Gastroesophageal sphincter (tissue), 4 donors: ENCODE measurements around the gene WDR33. TPM values are rescaled to one million over a fixed set of nuclear protein-coding genes. Genes with fewer than 3 reads are reported as not detected.

Source experiments
- ATAC-seq: fragments of 150-250 bp; one replicate; pipeline ENCODE4 v1.9.1; 2016; ENCODE audit warnings: mild to moderate bottlenecking, moderate library complexity
- H3K27ac ChIP-seq, 4 donors: fragments of 200-600 bp; sonication (generic) in 3 of 4; 1 replicate in 3 of 4; 2 replicates in 1 of 4; pipeline ENCODE4 v1.5.1; 2016 to 2019
- H3K27me3 ChIP-seq: fragments of 200-600 bp; sonication (generic); one replicate; pipeline ENCODE4 v1.5.1; 2019
- H3K36me3 ChIP-seq, 2 donors: fragments of 200-600 bp; sonication (generic); one replicate each; pipeline ENCODE4 v1.5.1; 2019; ENCODE audit warnings: control low read depth in 1 of 2
- H3K4me1 ChIP-seq, 3 donors: fragments of 200-600 bp; sonication (generic); 1 replicate in 2 of 3; 2 replicates in 1 of 3; pipeline ENCODE4 v1.5.1; 2016 to 2019; ENCODE audit warnings: control low read depth in 2 of 3
- H3K4me3 ChIP-seq, 2 donors: fragments of 200-600 bp; sonication (generic); one replicate each; pipeline ENCODE4 v1.5.1; 2019; ENCODE audit warnings: mild to moderate bottlenecking in 1 of 2, moderate library complexity in 1 of 2
- H3K9me3 ChIP-seq, 3 donors: fragments of 200-600 bp; sonication (generic); one replicate each; pipeline ENCODE4 v1.5.1; 2017 to 2019; ENCODE audit warnings: control low read depth in 2 of 3
- CTCF ChIP-seq, 4 experiments: fragments of 200-600 bp in 2 of 4; fragments of 450-650 bp in 2 of 4; sonication (generic) in 1 of 4; IDR thresholded peaks; one replicate each; pipeline ENCODE4 v1.5.1; 2017 to 2019; ENCODE audit warnings: antibody characterized with exemption in 4 of 4, mild to moderate bottlenecking in 2 of 4, moderate library complexity in 2 of 4
- EP300 ChIP-seq: sonication (generic); formaldehyde crosslinking; IDR thresholded peaks from one replicate; pipeline ENCODE4 v1.6.1; 2017; ENCODE audit warnings: antibody characterized with exemption, mild to moderate bottlenecking
- POLR2A ChIP-seq, 2 donors: fragments of 450-650 bp; IDR thresholded peaks; one replicate each; pipeline ENCODE4 v1.6.1; 2017; ENCODE audit warnings: antibody characterized with exemption in 2 of 2, mild to moderate bottlenecking in 2 of 2, moderate library complexity in 1 of 2
- POLR2AphosphoS5 ChIP-seq: sonication (generic); formaldehyde crosslinking; IDR thresholded peaks from one replicate; pipeline ENCODE4 v1.6.1; 2017; ENCODE audit warnings: antibody characterized with exemption
- WGBS, 2 donors: methylation state at CpG; one replicate each; pipeline ENCODE4 v1.1.5; 2018; ENCODE audit warnings: low coverage in 1 of 2; 5-methylcytosine and 5-hydroxymethylcytosine counted together
- total RNA-seq, 4 donors: library from RNA; depleted of rRNA; stranded (reverse); fragments of >200 nt; gene quantifications; one replicate each; pipeline ENCODE4 v1.1.0, GENCODE V29; 2016

The WDR33 gene
- total RNA-seq, 4 donors from 2014 or later: 34.9 to 64.6 (median 43.2) TPM

DNA sequence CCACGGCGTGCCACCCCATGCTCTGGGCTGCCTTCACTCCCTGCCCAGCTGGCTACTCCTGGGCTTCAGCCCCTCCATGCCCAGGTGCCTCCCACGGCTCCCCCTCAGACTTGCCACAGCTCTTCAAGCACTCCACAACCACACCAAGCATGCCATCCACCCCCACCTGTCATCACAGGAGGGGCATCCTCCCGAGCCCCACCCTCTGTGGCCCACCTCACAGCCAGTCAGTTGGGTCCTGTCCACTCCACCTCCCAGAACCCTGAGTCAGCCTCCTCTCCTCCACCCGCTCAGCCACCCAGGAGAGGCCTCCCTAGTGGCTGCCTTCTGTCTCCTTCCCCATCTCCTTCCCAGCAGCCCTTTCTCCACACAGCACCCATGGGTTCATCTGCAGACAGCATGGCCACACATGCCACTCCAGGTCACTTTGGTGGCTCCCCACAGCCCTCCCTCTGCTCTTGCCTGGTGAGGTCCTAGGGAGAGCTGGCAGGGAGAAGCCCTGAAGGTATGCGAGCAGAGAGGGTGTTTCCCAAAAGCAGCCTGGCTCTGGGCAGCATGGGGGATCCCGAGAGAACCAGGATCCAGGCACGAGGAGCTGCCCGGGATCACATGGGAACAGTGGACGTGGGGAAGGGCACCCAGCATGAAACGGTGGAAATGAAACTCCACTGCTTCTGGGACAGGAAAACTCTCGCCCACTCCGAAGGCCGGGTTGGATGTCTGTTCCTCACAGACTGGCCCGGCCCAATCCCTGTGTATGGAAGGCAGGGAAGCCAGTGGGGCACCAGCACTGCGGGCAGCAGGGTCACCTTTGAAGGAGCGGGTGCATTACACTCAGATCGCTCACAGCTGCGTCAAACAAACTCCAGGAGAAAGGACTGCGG is 138.4 kb downstream of the WDR33 start:
- Histone ChIP-seq H3K4me1 (peaks cover 0 to 78% (median 12%) of the 10 kb centered on the region in 3 donors), H3K4me3 (peak overlapping the region; percentile 93 to 94), H3K27me3 (no peaks in the 10 kb centered on the region), H3K9me3 (no peaks in the 10 kb centered on the region), H3K27ac (peak overlapping the region; percentile 98 to 99 (median 98)), H3K36me3 (no peaks in the 10 kb centered on the region)
- 15 to 74% methylated on average over 3 to 11 of the region's 20 CpGs for WGBS, 2 donors
- peak; percentile 6 for ATAC-seq
- TF ChIP-seq POLR2AphosphoS5 (peak; percentile 5), EP300 (no peak), POLR2A (IDR thresholded peaks at IDR 0.05) (peak in 1 of 2 donors; percentile 23)

DNA sequence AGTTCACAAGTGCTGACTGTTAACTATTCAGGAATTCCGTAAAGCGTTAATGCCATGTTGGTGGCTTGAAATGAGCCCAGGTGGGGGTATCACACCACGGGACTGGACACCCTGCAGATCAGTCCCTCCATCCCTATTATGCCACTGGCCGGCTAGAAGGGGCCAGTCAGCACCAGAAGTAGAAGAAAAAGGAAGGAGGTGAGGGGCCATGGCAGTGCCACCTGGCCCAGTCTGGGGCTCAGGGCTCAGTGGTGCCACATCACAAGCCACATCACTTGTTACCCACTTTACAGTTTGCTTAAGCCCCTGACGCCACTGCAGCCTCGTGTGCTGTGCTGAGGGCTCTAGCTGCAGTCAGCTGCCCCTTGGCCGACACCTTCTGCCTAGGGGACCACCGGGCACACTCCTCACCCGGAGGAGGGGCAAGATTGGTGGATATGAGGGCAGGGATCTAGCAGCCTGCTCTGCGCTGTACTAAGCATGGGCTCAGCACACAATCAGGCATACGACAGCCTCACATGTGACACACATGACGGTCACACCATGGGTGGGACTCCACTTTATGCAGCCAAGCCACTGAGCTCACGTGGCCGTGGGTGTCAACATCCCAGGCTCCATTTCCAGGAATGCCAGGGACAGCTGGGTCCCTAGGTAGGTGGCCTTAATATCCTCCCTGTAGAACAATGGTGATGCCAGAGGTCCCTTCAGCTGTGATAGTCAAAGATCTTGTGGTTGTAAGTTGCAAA is 139.2 kb downstream of the WDR33 start:
- no peak for ATAC-seq
- Histone ChIP-seq H3K9me3 (no peaks in the 10 kb centered on the region), H3K4me3 (peak overlapping the region in 1 of 2 donors; percentile 93), H3K27ac (peak overlapping the region; percentile 98 to 99 (median 98)), H3K4me1 (peaks cover 0 to 74% (median 11%) of the 10 kb centered on the region in 3 donors), H3K27me3 (no peaks in the 10 kb centered on the region), H3K36me3 (no peaks in the 10 kb centered on the region)
- WGBS, 2 donors: 40 to 42% methylated on average over 2 of the region's 14 CpGs
- TF ChIP-seq POLR2A (IDR thresholded peaks at IDR 0.05): no peak
- TF ChIP-seq POLR2AphosphoS5: no peak
- TF ChIP-seq EP300: no peak
- no peak for TF ChIP-seq CTCF (IDR thresholded peaks at IDR 0.05)

- Histone ChIP-seq H3K27ac (peak overlapping the region; percentile 51 to 98 (median 88)), H3K9me3 (no peaks in the 10 kb centered on the region), H3K4me3 (peak overlapping the region in 1 of 2 donors; percentile 93), H3K27me3 (no peaks in the 10 kb centered on the region), H3K4me1 (peaks cover 2 to 74% (median 9%) of the 10 kb centered on the region in 3 donors), H3K36me3 (no peaks in the 10 kb centered on the region)
- ATAC-seq: no peak
- 64 to 100% methylated on average over 1 to 5 of the region's 5 CpGs for WGBS, 2 donors
- TF ChIP-seq POLR2A (IDR thresholded peaks at IDR 0.05): no peak
- TF ChIP-seq POLR2AphosphoS5: no peak
- TF ChIP-seq CTCF (IDR thresholded peaks at IDR 0.05): no peak
Measured at GRCh38 chr2:127670957-127671290, 140.0 kb downstream of the WDR33 start.

- 42 to 53% methylated on average over 4 to 7 of the region's 10 CpGs for WGBS, 2 donors
- H3K27ac ChIP-seq: peak overlapping the region; percentile 51 to 98 (median 88)
- ATAC-seq: no peak
- no peaks in the 10 kb centered on the region for H3K36me3 ChIP-seq
- TF ChIP-seq POLR2AphosphoS5 (no peak), CTCF (IDR thresholded peaks at IDR 0.05) (no peak), EP300 (no peak), POLR2A (IDR thresholded peaks at IDR 0.05) (no peak)
- H3K9me3 ChIP-seq: no peaks in the 10 kb centered on the region
- peaks cover 3 to 75% (median 16%) of the 10 kb centered on the region in 3 donors for H3K4me1 ChIP-seq
- H3K4me3 ChIP-seq: peak overlapping the region in 1 of 2 donors; percentile 93
- no peaks in the 10 kb centered on the region for H3K27me3 ChIP-seq
Measured at GRCh38 chr2:127670055-127670956, 140.7 kb downstream of the WDR33 start.

- Histone ChIP-seq H3K9me3 (no peaks in the 10 kb centered on the region), H3K27ac (peak overlapping the region in 3 of 4 donors; percentile 48 to 98 (median 98)), H3K4me3 (no peak overlapping the region), H3K27me3 (no peaks in the 10 kb centered on the region), H3K4me1 (peaks cover 3 to 86% (median 24%) of the 10 kb centered on the region in 3 donors), H3K36me3 (no peaks in the 10 kb centered on the region)
- no peak for TF ChIP-seq EP300
- no peak for TF ChIP-seq POLR2A (IDR thresholded peaks at IDR 0.05)
- TF ChIP-seq CTCF (IDR thresholded peaks at IDR 0.05): no peak
- TF ChIP-seq POLR2AphosphoS5: no peak
- ATAC-seq: no peak
- WGBS, 2 donors: 29 to 59% methylated on average over 6 to 7 of the region's 7 CpGs
Measured at GRCh38 chr2:127669056-127669455, 141.9 kb downstream of the WDR33 start.
